Measurements from ENCODE around the gene TGDS. TPM values are rescaled to one million over a fixed set of nuclear protein-coding genes. Genes with fewer than 3 reads are reported as not detected.

TGDS gene
- total RNA-seq, 1 experiment from 2014 or later, result 21.0 TPM

GRCh38 chr13:94586371-94586770, 9.6 kb downstream of the TGDS start:
- H3K36me3 ChIP-seq (replicated peaks; ENCODE audit: control insufficient read depth, insufficient read depth, low read length), result peaks cover 3% of the 10 kb centered on the region

GRCh38 chr13:94585543-94586101, 10.3 kb downstream of the TGDS start:
- Histone ChIP-seq H3K27me3 (ENCODE audit: control insufficient read depth, insufficient read depth, low read length) (no peaks in the 10 kb centered on the region), H3K36me3 (replicated peaks; ENCODE audit: control insufficient read depth, insufficient read depth, low read length) (peaks cover 5% of the 10 kb centered on the region), H3K4me3 (ENCODE audit: insufficient read depth, low read depth, low read length) (no peak overlapping the region)
- no peak for DNase-seq

More at GRCh38 chr13:94586371-94586770, 9.6 kb downstream of the TGDS start:
- Histone ChIP-seq H3K4me3 (ENCODE audit: insufficient read depth, low read depth, low read length) (no peak overlapping the region), H3K27me3 (ENCODE audit: control insufficient read depth, insufficient read depth, low read length) (no peaks in the 10 kb centered on the region)
- DNase-seq, result no peak

DNA sequence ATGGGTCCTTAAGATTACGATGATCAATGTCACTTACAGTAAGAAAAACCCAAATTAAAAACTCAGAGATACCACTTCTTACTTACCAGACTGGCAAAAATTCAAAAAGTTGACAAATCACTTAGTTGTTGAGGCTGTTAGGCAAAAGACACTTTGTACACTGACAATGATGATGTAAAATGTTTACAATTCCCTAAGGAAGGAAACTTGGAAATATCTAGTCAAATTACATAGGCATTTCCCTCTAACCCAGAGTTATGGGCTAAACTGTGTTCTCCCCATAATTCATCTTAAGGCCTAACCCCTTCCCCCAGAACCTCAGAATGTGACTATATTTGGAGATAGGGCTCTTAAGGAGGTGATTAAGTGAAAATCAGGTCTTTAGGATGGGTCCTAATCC, 12.0 kb downstream of the TGDS start:
- H3K27me3 ChIP-seq (ENCODE audit: control insufficient read depth, insufficient read depth, low read length), result no peaks in the 10 kb centered on the region
- H3K36me3 ChIP-seq (replicated peaks; ENCODE audit: control insufficient read depth, insufficient read depth, low read length), result peaks cover 8% of the 10 kb centered on the region
- no peak for DNase-seq
- no peak overlapping the region for H3K4me3 ChIP-seq (ENCODE audit: insufficient read depth, low read depth, low read length)

GRCh38 chr13:94579063-94579462, 16.9 kb downstream of the TGDS start:
- Histone ChIP-seq H3K27me3 (ENCODE audit: control insufficient read depth, insufficient read depth, low read length) (no peaks in the 10 kb centered on the region), H3K36me3 (replicated peaks; ENCODE audit: control insufficient read depth, insufficient read depth, low read length) (peaks cover 14% of the 10 kb centered on the region), H3K4me3 (ENCODE audit: insufficient read depth, low read depth, low read length) (no peak overlapping the region)
- no peak for DNase-seq

DNA sequence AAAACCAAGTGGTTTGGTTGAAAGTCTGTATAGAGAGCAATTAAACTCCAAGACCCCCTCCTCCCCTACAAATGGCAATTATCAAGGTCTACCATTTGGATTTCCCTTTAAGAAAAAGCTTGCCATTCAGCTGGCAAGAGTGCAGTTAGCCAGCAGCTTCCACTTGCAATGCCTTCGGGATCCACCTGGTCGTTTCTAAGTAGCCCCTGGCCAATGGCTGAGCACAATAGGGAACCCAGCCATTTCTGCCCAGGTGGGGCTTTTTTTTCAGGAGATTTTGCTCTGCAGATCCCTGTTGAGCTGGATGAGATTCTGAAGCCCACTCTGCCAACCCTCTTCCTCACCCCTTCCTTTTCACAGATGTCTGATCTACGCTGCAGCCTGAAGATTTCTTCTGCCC, 26.3 kb downstream of the TGDS start:
- no peaks in the 10 kb centered on the region for H3K27me3 ChIP-seq (ENCODE audit: control insufficient read depth, insufficient read depth, low read length)
- no peak overlapping the region for H3K4me3 ChIP-seq (ENCODE audit: insufficient read depth, low read depth, low read length)
- H3K36me3 ChIP-seq (replicated peaks; ENCODE audit: control insufficient read depth, insufficient read depth, low read length), result peaks cover 9% of the 10 kb centered on the region
- no peak for DNase-seq

GRCh38 chr13:94568443-94568842, 27.5 kb downstream of the TGDS start:
- H3K36me3 ChIP-seq (replicated peaks; ENCODE audit: control insufficient read depth, insufficient read depth, low read length), result peaks cover 9% of the 10 kb centered on the region
- DNase-seq, result no peak
- no peaks in the 10 kb centered on the region for H3K27me3 ChIP-seq (ENCODE audit: control insufficient read depth, insufficient read depth, low read length)
- no peak overlapping the region for H3K4me3 ChIP-seq (ENCODE audit: insufficient read depth, low read depth, low read length)

GRCh38 chr13:94567581-94567980, 28.4 kb downstream of the TGDS start:
- peaks cover 8% of the 10 kb centered on the region for H3K36me3 ChIP-seq (replicated peaks; ENCODE audit: control insufficient read depth, insufficient read depth, low read length)
- DNase-seq, result no peak
- no peak overlapping the region for H3K4me3 ChIP-seq (ENCODE audit: insufficient read depth, low read depth, low read length)
- H3K27me3 ChIP-seq (ENCODE audit: control insufficient read depth, insufficient read depth, low read length), result no peaks in the 10 kb centered on the region

GRCh38 chr13:94561126-94561525, 34.8 kb downstream of the TGDS start:
- Histone ChIP-seq H3K27me3 (ENCODE audit: control insufficient read depth, insufficient read depth, low read length) (no peaks in the 10 kb centered on the region), H3K4me3 (ENCODE audit: insufficient read depth, low read depth, low read length) (no peak overlapping the region), H3K36me3 (replicated peaks; ENCODE audit: control insufficient read depth, insufficient read depth, low read length) (no peaks in the 10 kb centered on the region)
- DNase-seq, result no peak

GRCh38 chr13:94560116-94560515, 35.8 kb downstream of the TGDS start:
- no peaks in the 10 kb centered on the region for H3K27me3 ChIP-seq (ENCODE audit: control insufficient read depth, insufficient read depth, low read length)
- no peaks in the 10 kb centered on the region for H3K36me3 ChIP-seq (replicated peaks; ENCODE audit: control insufficient read depth, insufficient read depth, low read length)
- H3K4me3 ChIP-seq (ENCODE audit: insufficient read depth, low read depth, low read length), result no peak overlapping the region
- no peak for DNase-seq

DNA sequence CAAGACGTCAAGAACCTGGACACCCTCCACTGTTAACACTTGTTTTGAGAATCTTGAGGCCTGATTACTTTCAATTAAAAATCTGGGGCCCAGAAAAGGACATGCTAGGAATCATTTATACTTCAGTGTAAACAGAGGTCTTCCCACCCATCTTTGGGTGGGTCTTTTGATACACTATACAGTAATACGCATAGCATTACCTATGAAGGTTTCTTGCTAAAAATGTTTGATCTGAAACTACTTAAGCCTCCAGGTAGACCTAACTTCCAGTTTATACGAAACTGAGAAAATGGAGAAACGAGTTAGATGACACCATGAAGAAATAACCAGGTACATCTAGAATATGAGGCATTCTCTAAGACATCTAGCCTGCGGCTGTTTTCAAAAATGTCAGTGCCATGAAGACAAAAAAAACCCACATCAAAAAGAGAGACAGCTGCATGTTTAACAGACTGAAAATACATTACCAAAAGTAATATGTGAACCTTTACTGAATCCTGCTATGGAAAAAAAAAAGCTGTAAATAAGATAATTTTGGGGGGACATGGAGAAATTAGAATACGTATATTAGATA, 36.6 kb downstream of the TGDS start:
- Histone ChIP-seq H3K4me3 (ENCODE audit: insufficient read depth, low read depth, low read length) (no peak overlapping the region), H3K27me3 (ENCODE audit: control insufficient read depth, insufficient read depth, low read length) (no peaks in the 10 kb centered on the region), H3K36me3 (replicated peaks; ENCODE audit: control insufficient read depth, insufficient read depth, low read length) (no peaks in the 10 kb centered on the region)
- no peak for DNase-seq

- H3K4me3 ChIP-seq (ENCODE audit: insufficient read depth, low read depth, low read length), result no peak overlapping the region
- H3K36me3 ChIP-seq (replicated peaks; ENCODE audit: control insufficient read depth, insufficient read depth, low read length), result no peaks in the 10 kb centered on the region
- H3K27me3 ChIP-seq (ENCODE audit: control insufficient read depth, insufficient read depth, low read length), result no peaks in the 10 kb centered on the region
- DNase-seq, result no peak
Measured at GRCh38 chr13:94558716-94559115, 37.2 kb downstream of the TGDS start.

DNA sequence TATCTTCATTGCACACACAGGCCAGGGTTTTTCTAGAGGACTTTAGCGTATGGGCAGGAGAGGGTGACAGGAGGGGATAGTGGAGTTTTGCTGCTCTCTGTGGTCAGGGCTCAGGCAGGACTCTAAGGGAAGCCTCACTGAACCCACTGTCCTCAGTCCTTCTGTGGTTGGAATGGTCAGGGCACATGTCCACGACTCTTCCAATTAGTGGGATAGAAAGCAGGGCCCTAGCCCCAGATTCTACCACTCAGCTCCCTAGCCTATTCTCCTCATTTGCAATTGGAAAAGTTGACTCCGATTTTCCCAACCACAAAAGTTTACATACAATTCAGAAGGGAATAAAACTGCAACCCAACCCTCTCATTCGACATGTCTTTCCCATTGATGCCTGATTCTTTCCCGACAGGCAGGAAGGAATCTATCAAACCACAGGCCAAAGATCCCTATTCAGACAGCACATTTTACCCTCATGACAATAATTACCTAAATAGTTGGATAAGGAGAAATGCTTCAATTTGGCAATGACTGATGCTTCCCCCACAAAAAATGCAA, 38.2 kb downstream of the TGDS start:
- no peak for DNase-seq
- no peak overlapping the region for H3K4me3 ChIP-seq (ENCODE audit: insufficient read depth, low read depth, low read length)
- no peaks in the 10 kb centered on the region for H3K27me3 ChIP-seq (ENCODE audit: control insufficient read depth, insufficient read depth, low read length)
- no peaks in the 10 kb centered on the region for H3K36me3 ChIP-seq (replicated peaks; ENCODE audit: control insufficient read depth, insufficient read depth, low read length)

- no peak overlapping the region for H3K4me3 ChIP-seq (ENCODE audit: insufficient read depth, low read depth, low read length)
- no peak for DNase-seq
- H3K36me3 ChIP-seq (replicated peaks; ENCODE audit: control insufficient read depth, insufficient read depth, low read length), result no peaks in the 10 kb centered on the region
- H3K27me3 ChIP-seq (ENCODE audit: control insufficient read depth, insufficient read depth, low read length), result no peaks in the 10 kb centered on the region
Measured at GRCh38 chr13:94556621-94557020, 39.3 kb downstream of the TGDS start.

DNA sequence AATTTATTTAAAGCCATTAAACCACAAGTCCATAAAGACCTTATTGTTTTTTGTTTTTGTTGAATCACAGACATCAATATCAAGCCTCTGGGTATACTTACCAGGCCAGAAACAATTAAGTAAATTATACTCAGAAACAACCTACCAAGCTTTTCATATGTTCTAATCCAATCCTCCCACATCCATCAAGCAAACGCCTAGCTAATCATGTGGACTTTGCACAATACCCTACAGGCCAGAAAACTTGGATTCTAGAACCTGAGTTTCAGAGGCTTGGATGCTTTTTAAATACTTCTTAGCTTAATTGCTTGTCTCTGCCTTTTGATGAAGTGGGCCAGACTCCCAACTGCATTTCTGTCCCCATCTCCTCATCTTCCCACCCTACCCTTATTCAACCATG, 39.9 kb downstream of the TGDS start:
- Histone ChIP-seq H3K4me3 (ENCODE audit: insufficient read depth, low read depth, low read length) (no peak overlapping the region), H3K27me3 (ENCODE audit: control insufficient read depth, insufficient read depth, low read length) (no peaks in the 10 kb centered on the region; the same call in 1 of the 2 replicates), H3K36me3 (replicated peaks; ENCODE audit: control insufficient read depth, insufficient read depth, low read length) (no peaks in the 10 kb centered on the region)
- no peak for DNase-seq

DNA sequence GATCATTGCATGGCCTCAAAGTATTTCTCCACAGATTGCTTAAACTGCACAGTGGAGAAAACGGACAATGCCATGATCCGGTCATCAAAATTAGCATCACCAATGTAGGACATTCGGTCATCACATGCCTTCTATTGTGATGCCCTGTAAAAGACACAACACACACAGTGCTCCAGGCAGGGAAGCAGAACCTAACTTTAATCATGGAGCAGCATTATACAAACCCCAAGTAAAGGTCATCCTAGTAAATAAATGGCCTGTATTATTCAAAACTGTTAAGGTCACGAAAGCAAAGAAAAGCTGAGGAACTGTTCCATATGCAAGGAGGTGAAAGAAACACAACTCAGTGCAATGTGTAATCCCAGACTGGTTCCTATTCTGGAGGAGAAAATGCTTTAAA, 42.2 kb downstream of the TGDS start:
- H3K27me3 ChIP-seq (ENCODE audit: control insufficient read depth, insufficient read depth, low read length), result peaks cover 3% of the 10 kb centered on the region; the same call in 1 of the 2 replicates
- DNase-seq, result no peak
- H3K4me3 ChIP-seq (ENCODE audit: insufficient read depth, low read depth, low read length), result no peak overlapping the region
- no peaks in the 10 kb centered on the region for H3K36me3 ChIP-seq (replicated peaks; ENCODE audit: control insufficient read depth, insufficient read depth, low read length)

Data from H7 (cell line).